Hepatocyte (in vitro differentiated cells): ENCODE data around the gene KLC1. TPM values are rescaled to one million over a fixed set of nuclear protein-coding genes. Genes with fewer than 3 reads are reported as not detected.

Experiments used
- DNase-seq: peaks from one replicate; pipeline ENCODE4 v3.0.0-alpha.2; 2016; ENCODE audit warnings: low spot score
- H2AFZ ChIP-seq: fragments of 200-600 bp; sonication (generic); 2 replicates; pipeline ENCODE4 v1.6.0; 2016; ENCODE audit warnings: antibody characterized with exemption, mild to moderate bottlenecking
- H3K27ac ChIP-seq: fragments of 200-600 bp; sonication (generic); 2 replicates; pipeline ENCODE4 v1.5.1; 2016; ENCODE audit warnings: mild to moderate bottlenecking
- H3K27me3 ChIP-seq: fragments of 200-600 bp; sonication (generic); 2 replicates; pipeline ENCODE4 v1.6.1; 2016
- H3K36me3 ChIP-seq: fragments of 200-600 bp; sonication (generic); replicated peaks from 2 replicates; pipeline ENCODE4 v1.5.1; 2016; ENCODE audit warnings: low read depth; ENCODE audit not compliant: insufficient read depth
- H3K4me1 ChIP-seq: fragments of 200-600 bp; sonication (generic); 2 replicates; pipeline ENCODE4 v1.5.1; 2016; ENCODE audit warnings: mild to moderate bottlenecking, moderate library complexity; ENCODE audit not compliant: insufficient read depth
- H3K4me2 ChIP-seq: fragments of 200-600 bp; sonication (generic); 2 replicates; pipeline ENCODE4 v1.6.0; 2016
- H3K4me3 ChIP-seq: fragments of 200-600 bp; sonication (generic); 2 replicates; pipeline ENCODE4 v1.5.1; 2016; ENCODE audit warnings: mild to moderate bottlenecking
- H3K79me2 ChIP-seq: fragments of 200-600 bp; sonication (generic); 2 replicates; pipeline ENCODE4 v1.6.0; 2017; ENCODE audit warnings: mild to moderate bottlenecking
- H3K9me2 ChIP-seq: fragments of 200-600 bp; sonication (generic); replicated peaks from 2 replicates; pipeline ENCODE4 v1.6.0; 2017; ENCODE audit warnings: mild to moderate bottlenecking; ENCODE audit not compliant: insufficient read depth
- H3K9me3 ChIP-seq: fragments of 200-600 bp; sonication (generic); 2 replicates; pipeline ENCODE4 v1.5.1; 2016; ENCODE audit warnings: low read depth, mild to moderate bottlenecking
- H4K20me1 ChIP-seq: fragments of 200-600 bp; sonication (generic); 2 replicates; pipeline ENCODE4 v1.6.0; 2016; ENCODE audit warnings: mild to moderate bottlenecking; ENCODE audit not compliant: insufficient read depth, poor library complexity, severe bottlenecking
- EZH2 ChIP-seq: fragments of 200-600 bp; sonication (generic); IDR thresholded peaks from 2 replicates; pipeline ENCODE4 v1.6.1; 2016; ENCODE audit warnings: antibody characterized with exemption, mild to moderate bottlenecking, borderline replicate concordance
- EZH2phosphoT487 ChIP-seq: fragments of 200-600 bp; sonication (generic); IDR thresholded peaks from one replicate; pipeline ENCODE4 v1.6.1; 2018; ENCODE audit warnings: antibody characterized with exemption, mild to moderate bottlenecking, low read depth, moderate library complexity; ENCODE audit not compliant: unreplicated experiment, severe bottlenecking
- WGBS: methylation state at CpG from one replicate; pipeline ENCODE4 v1.1.6; 2016; ENCODE audit warnings: low lambda C conversion rate; ENCODE audit errors: missing lambda C conversion rate; 5-methylcytosine and 5-hydroxymethylcytosine counted together
- polyA plus RNA-seq: library from polyadenylated mRNA; unstranded; fragments of >200 nt; fragmentation: Nextera tagmentation; extraction: Ambion mirVana; gene quantifications from 2 replicates; pipeline ENCODE4 v1.2.1, GENCODE V29; 2016
- total RNA-seq: library from RNA; depleted of rRNA; stranded (reverse); fragments of >200 nt; gene quantifications from 2 replicates; pipeline ENCODE4 v1.2.3, GENCODE V29; 2014
- TF ChIP-seq, protein P1 (sequence below): fragments of 200-600 bp; sonication (generic); IDR thresholded peaks from 2 replicates; pipeline ENCODE4 v1.5.1; 2016; ENCODE audit warnings: antibody characterized with exemption, mild to moderate bottlenecking; ENCODE audit not compliant: poor library complexity

Gene KLC1
- total and polyA plus RNA-seq, 2 experiments from 2014 or later, result 95.4 to 115 TPM

GRCh38 chr14:103731481-103731880, 102.5 kb downstream of the KLC1 start:
- H3K4me3 ChIP-seq, result no peak overlapping the region
- 93% methylated on average over 15 of the region's 15 CpGs for WGBS
- no peaks in the 10 kb centered on the region for H3K9me2 ChIP-seq

GRCh38 chr14:103731916-103732867, 103.2 kb downstream of the KLC1 start:
- Histone ChIP-seq H3K4me1 (no peaks in the 10 kb centered on the region), H3K4me3 (no peak overlapping the region), H3K9me2 (no peaks in the 10 kb centered on the region), H3K4me2 (no peak overlapping the region), H3K36me3 (no peaks in the 10 kb centered on the region), H3K27me3 (no peaks in the 10 kb centered on the region), H4K20me1 (no peaks in the 10 kb centered on the region), H3K9me3 (no peaks in the 10 kb centered on the region), H2AFZ (no peak overlapping the region), H3K27ac (no peak overlapping the region), H3K79me2 (peaks cover 6% of the 10 kb centered on the region)
- DNase-seq, result no peak
- WGBS, result 98% methylated on average over 24 of the region's 24 CpGs
- TF ChIP-seq EZH2 (no peak), EZH2phosphoT487 (no peak)

More at GRCh38 chr14:103731481-103731880, 102.5 kb downstream of the KLC1 start:
- no peak overlapping the region for H3K4me2 ChIP-seq
- H3K4me1 ChIP-seq, result no peaks in the 10 kb centered on the region
- no peak overlapping the region for H2AFZ ChIP-seq
- no peak overlapping the region for H3K27ac ChIP-seq
- peaks cover 2% of the 10 kb centered on the region for H4K20me1 ChIP-seq
- TF ChIP-seq, protein P1, sequence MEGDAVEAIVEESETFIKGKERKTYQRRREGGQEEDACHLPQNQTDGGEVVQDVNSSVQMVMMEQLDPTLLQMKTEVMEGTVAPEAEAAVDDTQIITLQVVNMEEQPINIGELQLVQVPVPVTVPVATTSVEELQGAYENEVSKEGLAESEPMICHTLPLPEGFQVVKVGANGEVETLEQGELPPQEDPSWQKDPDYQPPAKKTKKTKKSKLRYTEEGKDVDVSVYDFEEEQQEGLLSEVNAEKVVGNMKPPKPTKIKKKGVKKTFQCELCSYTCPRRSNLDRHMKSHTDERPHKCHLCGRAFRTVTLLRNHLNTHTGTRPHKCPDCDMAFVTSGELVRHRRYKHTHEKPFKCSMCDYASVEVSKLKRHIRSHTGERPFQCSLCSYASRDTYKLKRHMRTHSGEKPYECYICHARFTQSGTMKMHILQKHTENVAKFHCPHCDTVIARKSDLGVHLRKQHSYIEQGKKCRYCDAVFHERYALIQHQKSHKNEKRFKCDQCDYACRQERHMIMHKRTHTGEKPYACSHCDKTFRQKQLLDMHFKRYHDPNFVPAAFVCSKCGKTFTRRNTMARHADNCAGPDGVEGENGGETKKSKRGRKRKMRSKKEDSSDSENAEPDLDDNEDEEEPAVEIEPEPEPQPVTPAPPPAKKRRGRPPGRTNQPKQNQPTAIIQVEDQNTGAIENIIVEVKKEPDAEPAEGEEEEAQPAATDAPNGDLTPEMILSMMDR, result no peak
- TF ChIP-seq EZH2, result no peak
- no peak for TF ChIP-seq EZH2phosphoT487
- H3K36me3 ChIP-seq, result no peaks in the 10 kb centered on the region
- no peaks in the 10 kb centered on the region for H3K9me3 ChIP-seq
- H3K27me3 ChIP-seq, result no peaks in the 10 kb centered on the region
- DNase-seq, result no peak
- H3K79me2 ChIP-seq, result peaks cover 11% of the 10 kb centered on the region

- Histone ChIP-seq H3K4me1 (no peaks in the 10 kb centered on the region), H3K4me2 (no peak overlapping the region), H3K27me3 (no peaks in the 10 kb centered on the region), H3K4me3 (no peak overlapping the region), H3K27ac (peak overlapping the region; percentile 35), H3K9me2 (no peaks in the 10 kb centered on the region), H3K9me3 (no peaks in the 10 kb centered on the region), H3K36me3 (no peaks in the 10 kb centered on the region), H3K79me2 (no peaks in the 10 kb centered on the region), H4K20me1 (no peaks in the 10 kb centered on the region), H2AFZ (no peak overlapping the region)
- DNase-seq, result no peak
- TF ChIP-seq EZH2 (no peak), EZH2phosphoT487 (no peak)
- TF ChIP-seq, protein P1, result no peak
- 85% methylated on average over 9 of the region's 9 CpGs for WGBS
Observed at GRCh38 chr14:103732868-103733620, 104.0 kb downstream of the KLC1 start.
